Gastroesophageal sphincter (tissue), 4 donors: ENCODE results near the gene CCL11. TPM values are rescaled to one million over a fixed set of nuclear protein-coding genes. Genes with fewer than 3 reads are reported as not detected.

Experiments used
- ATAC-seq: fragments of 150-250 bp; one replicate; pipeline ENCODE4 v1.9.1; 2016; ENCODE audit warnings: mild to moderate bottlenecking, moderate library complexity
- H3K27ac ChIP-seq, 4 donors: fragments of 200-600 bp; sonication (generic) in 3 of 4; 1 replicate in 3 of 4; 2 replicates in 1 of 4; pipeline ENCODE4 v1.5.1; 2016 to 2019
- H3K27me3 ChIP-seq: fragments of 200-600 bp; sonication (generic); one replicate; pipeline ENCODE4 v1.5.1; 2019
- H3K36me3 ChIP-seq, 2 donors: fragments of 200-600 bp; sonication (generic); one replicate each; pipeline ENCODE4 v1.5.1; 2019; ENCODE audit warnings: control low read depth in 1 of 2
- H3K4me1 ChIP-seq, 3 donors: fragments of 200-600 bp; sonication (generic); 1 replicate in 2 of 3; 2 replicates in 1 of 3; pipeline ENCODE4 v1.5.1; 2016 to 2019; ENCODE audit warnings: control low read depth in 2 of 3
- H3K4me3 ChIP-seq, 2 donors: fragments of 200-600 bp; sonication (generic); one replicate each; pipeline ENCODE4 v1.5.1; 2019; ENCODE audit warnings: mild to moderate bottlenecking in 1 of 2, moderate library complexity in 1 of 2
- H3K9me3 ChIP-seq, 3 donors: fragments of 200-600 bp; sonication (generic); one replicate each; pipeline ENCODE4 v1.5.1; 2017 to 2019; ENCODE audit warnings: control low read depth in 2 of 3
- CTCF ChIP-seq, 4 experiments: fragments of 200-600 bp in 2 of 4; fragments of 450-650 bp in 2 of 4; sonication (generic) in 1 of 4; IDR thresholded peaks; one replicate each; pipeline ENCODE4 v1.5.1; 2017 to 2019; ENCODE audit warnings: antibody characterized with exemption in 4 of 4, mild to moderate bottlenecking in 2 of 4, moderate library complexity in 2 of 4
- EP300 ChIP-seq: sonication (generic); formaldehyde crosslinking; IDR thresholded peaks from one replicate; pipeline ENCODE4 v1.6.1; 2017; ENCODE audit warnings: antibody characterized with exemption, mild to moderate bottlenecking
- POLR2A ChIP-seq, 2 donors: fragments of 450-650 bp; IDR thresholded peaks; one replicate each; pipeline ENCODE4 v1.6.1; 2017; ENCODE audit warnings: antibody characterized with exemption in 2 of 2, mild to moderate bottlenecking in 2 of 2, moderate library complexity in 1 of 2
- POLR2AphosphoS5 ChIP-seq: sonication (generic); formaldehyde crosslinking; IDR thresholded peaks from one replicate; pipeline ENCODE4 v1.6.1; 2017; ENCODE audit warnings: antibody characterized with exemption
- WGBS, 2 donors: methylation state at CpG; one replicate each; pipeline ENCODE4 v1.1.5; 2018; ENCODE audit warnings: low coverage in 1 of 2; 5-methylcytosine and 5-hydroxymethylcytosine counted together
- total RNA-seq, 4 donors: library from RNA; depleted of rRNA; stranded (reverse); fragments of >200 nt; gene quantifications; one replicate each; pipeline ENCODE4 v1.1.0, GENCODE V29; 2016

The CCL11 gene
- 1 to 10 TPM; 2.0 to 4.5 (median 2.7) TPM for total RNA-seq

DNA sequence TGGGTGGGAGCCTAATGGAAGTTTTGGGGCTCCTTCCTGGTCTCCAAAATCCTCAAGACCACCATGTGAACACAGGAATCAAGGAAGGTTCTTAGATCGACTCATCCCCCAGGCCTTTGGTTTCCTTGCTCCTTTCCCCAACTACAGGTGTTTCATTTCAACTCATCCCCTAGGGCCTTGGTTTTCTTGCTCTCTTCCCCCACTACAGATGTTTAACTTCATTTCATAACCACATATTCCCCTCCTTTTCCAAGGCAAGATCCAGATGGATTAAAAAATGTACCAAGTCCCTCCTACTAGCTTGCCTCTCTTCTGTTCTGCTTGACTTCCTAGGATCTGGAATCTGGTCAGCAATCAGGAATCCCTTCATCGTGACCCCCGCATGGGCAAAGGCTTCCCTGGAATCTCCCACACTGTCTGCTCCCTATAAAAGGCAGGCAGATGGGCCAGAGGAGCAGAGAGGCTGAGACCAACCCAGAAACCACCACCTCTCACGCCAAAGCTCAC is at the start of gene CCL11:
TSS of gene CCL11 (plus strand) at position 457 of the 507 bp plus-strand sequence. CDS start 67 bp downstream, outside the sequence.
- Histone ChIP-seq H3K27ac (peak within 1 kb of the TSS in 1 of 4 donors; percentile 19), H3K4me1 (no peaks in the 10 kb centered on the region), H3K27me3 (no peaks in the 10 kb centered on the region), H3K9me3 (no peaks in the 10 kb centered on the region), H3K4me3 (no peak within 1 kb of the TSS), H3K36me3 (no peaks in the 10 kb centered on the region)
- TF ChIP-seq EP300 (no peak), POLR2AphosphoS5 (peak; percentile 29)
- ATAC-seq: peak; percentile 48
- 17% methylated on average over 2 of the region's 4 CpGs; no CpG with 5 or more reads in 1 of the 2 donors for WGBS, 2 donors

- H3K9me3 ChIP-seq: no peaks in the 10 kb centered on the region
- H3K4me3 ChIP-seq: no peak overlapping the region
- no peaks in the 10 kb centered on the region for H3K36me3 ChIP-seq
- 80 to 91% methylated on average over 1 to 6 of the region's 6 CpGs for WGBS, 2 donors
- TF ChIP-seq POLR2A (IDR thresholded peaks at IDR 0.05) (no peak), POLR2AphosphoS5 (no peak), CTCF (IDR thresholded peaks at IDR 0.05) (no peak), EP300 (no peak)
- ATAC-seq: no peak
- peak overlapping the region in 3 of 4 donors; percentile 65 to 74 (median 70) for H3K27ac ChIP-seq
- peaks cover 0 to 70% (median 33%) of the 10 kb centered on the region in 3 donors for H3K4me1 ChIP-seq
- H3K27me3 ChIP-seq: no peaks in the 10 kb centered on the region
These were observed 49.2 kb upstream of the CCL11 start for GRCh38 chr17:34236281-34236892.

- H3K27ac ChIP-seq: peak overlapping the region in 1 of 4 donors; percentile 23
These were observed 48.1 kb upstream of the CCL11 start for GRCh38 chr17:34237458-34237857.

DNA sequence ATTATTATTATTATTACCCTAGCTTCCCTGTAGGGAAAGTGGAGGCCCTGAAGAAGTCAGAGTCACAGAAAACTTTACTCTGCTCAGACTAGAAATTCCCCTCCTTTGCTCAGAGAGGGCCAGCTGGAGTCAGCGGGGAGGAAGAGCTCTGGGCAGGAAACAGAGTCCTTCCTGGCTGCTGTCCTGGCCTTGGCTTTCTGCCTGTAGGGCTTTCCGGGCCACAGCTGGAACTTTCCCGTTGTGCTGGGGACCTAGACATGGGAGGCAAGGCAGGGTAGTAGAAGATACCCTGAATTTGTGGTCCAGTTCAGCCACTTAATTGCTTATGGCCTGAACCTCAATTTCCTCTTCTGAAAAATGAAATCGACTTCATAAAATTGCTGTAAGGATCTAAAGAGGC is 44.5 kb upstream of the CCL11 start:
- peak; percentile 61 for ATAC-seq
- 11 to 55% methylated on average over 1 to 2 of the region's 4 CpGs for WGBS, 2 donors
- peaks cover 0 to 61% (median 26%) of the 10 kb centered on the region in 3 donors for H3K4me1 ChIP-seq

More at GRCh38 chr17:34237458-34237857, 48.1 kb upstream of the CCL11 start:
- no peak for ATAC-seq
- no peaks in the 10 kb centered on the region for H3K9me3 ChIP-seq
- H3K4me3 ChIP-seq: no peak overlapping the region
- WGBS, 2 donors: 83 to 96% methylated on average over 2 to 3 of the region's 3 CpGs
- TF ChIP-seq POLR2A (IDR thresholded peaks at IDR 0.05): no peak
- TF ChIP-seq CTCF (IDR thresholded peaks at IDR 0.05): no peak
- no peak for TF ChIP-seq EP300
- TF ChIP-seq POLR2AphosphoS5: no peak
- H3K36me3 ChIP-seq: no peaks in the 10 kb centered on the region
- H3K4me1 ChIP-seq: peaks cover 0 to 81% (median 39%) of the 10 kb centered on the region in 3 donors
- no peaks in the 10 kb centered on the region for H3K27me3 ChIP-seq

More for the DNA sequence above, 44.5 kb upstream of the CCL11 start:
- Histone ChIP-seq H3K36me3 (no peaks in the 10 kb centered on the region), H3K27me3 (no peaks in the 10 kb centered on the region), H3K27ac (peak overlapping the region in 2 of 4 donors; percentile 11 to 50), H3K9me3 (no peaks in the 10 kb centered on the region), H3K4me3 (no peak overlapping the region)
- TF ChIP-seq POLR2AphosphoS5: peak; percentile 23
- no peak for TF ChIP-seq CTCF (IDR thresholded peaks at IDR 0.05)
